ENCODE data around the gene BRINP2. TPM values are rescaled to one million over a fixed set of nuclear protein-coding genes. Genes with fewer than 3 reads are reported as not detected.

BRINP2 gene
- total and polyA plus RNA-seq, 7 donors, result 0.09 to 1.4 (median 0.14) TPM; not detected in 4

DNA sequence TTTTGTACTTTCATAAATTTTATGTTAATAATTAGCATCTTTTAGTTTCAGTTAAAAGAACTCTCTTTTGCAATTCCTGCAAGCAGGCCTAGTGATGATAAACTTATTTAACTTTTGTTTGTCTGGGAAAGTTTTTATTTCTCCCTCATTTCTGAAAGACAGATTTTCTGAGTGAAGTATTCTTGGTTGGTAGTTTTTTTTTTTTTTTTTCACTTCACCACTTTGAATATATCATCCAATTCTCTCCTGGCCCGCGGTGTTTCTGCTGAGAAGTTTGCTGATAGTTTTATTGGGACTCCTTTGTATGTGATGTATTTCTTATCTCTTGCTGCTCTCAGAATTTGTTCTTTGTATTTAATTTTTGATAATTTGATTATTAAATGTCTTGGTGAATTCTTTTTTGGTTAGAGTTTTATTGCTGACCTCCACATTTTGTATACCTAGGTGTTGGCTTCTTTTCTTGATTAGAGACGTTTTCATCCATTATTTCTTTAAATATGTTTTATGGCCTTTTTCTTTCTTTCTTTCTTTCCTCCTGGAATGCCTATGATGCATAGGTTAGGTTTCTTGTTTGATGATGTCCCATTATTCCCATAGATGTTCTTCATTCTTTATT, 45.9 kb downstream of the BRINP2 start:
- Histone ChIP-seq H3K36me3 (no peaks in the 10 kb centered on the region), H3K27ac (no peak overlapping the region), H3K9me3 (peaks cover 0 to 2% (median 0%) of the 10 kb centered on the region in 4 donors), H3K4me1 (no peaks in the 10 kb centered on the region), H3K27me3 (no peaks in the 10 kb centered on the region), H3K4me3 (no peak overlapping the region)
- intact Hi-C loops (cut with DNase I), result no loop called here
- no peak for TF ChIP-seq CTCF (IDR thresholded peaks at IDR 0.05)
- TF ChIP-seq POLR2A (IDR thresholded peaks at IDR 0.05), result no peak
- TF ChIP-seq EP300 (IDR thresholded peaks at IDR 0.05), result no peak
- TF ChIP-seq POLR2AphosphoS5 (IDR thresholded peaks at IDR 0.05), result no peak
- 57 to 66% methylated on average over 3 of the region's 3 CpGs for WGBS, 2 donors
- no peak for DNase-seq

- intact Hi-C loops (cut with DNase I), result no loop called here
- H3K27ac ChIP-seq, result no peak overlapping the region
These were observed 49.0 kb downstream of the BRINP2 start for GRCh38 chr1:177219554-177220458.

GRCh38 chr1:177223359-177223758, 52.6 kb downstream of the BRINP2 start:
- no peak overlapping the region for H3K27ac ChIP-seq
- H3K36me3 ChIP-seq, result no peaks in the 10 kb centered on the region
- H3K4me3 ChIP-seq, result no peak overlapping the region
- DNase-seq, result no peak
- 86 to 91% methylated on average over 2 of the region's 2 CpGs for WGBS, 2 donors
- no peaks in the 10 kb centered on the region for H3K27me3 ChIP-seq
- intact Hi-C loops (cut with DNase I), result no loop called here
- no peaks in the 10 kb centered on the region for H3K9me3 ChIP-seq
- no peaks in the 10 kb centered on the region for H3K4me1 ChIP-seq
- TF ChIP-seq POLR2AphosphoS5 (IDR thresholded peaks at IDR 0.05) (no peak), POLR2A (IDR thresholded peaks at IDR 0.05) (no peak), EP300 (IDR thresholded peaks at IDR 0.05) (no peak), CTCF (IDR thresholded peaks at IDR 0.05) (no peak)

More at GRCh38 chr1:177219554-177220458, 49.0 kb downstream of the BRINP2 start:
- peaks cover 0 to 2% (median 0%) of the 10 kb centered on the region in 4 donors for H3K9me3 ChIP-seq
- no peak for DNase-seq
- no peak overlapping the region for H3K4me3 ChIP-seq
- no peaks in the 10 kb centered on the region for H3K4me1 ChIP-seq
- no peaks in the 10 kb centered on the region for H3K27me3 ChIP-seq
- TF ChIP-seq POLR2AphosphoS5 (IDR thresholded peaks at IDR 0.05) (no peak), POLR2A (IDR thresholded peaks at IDR 0.05) (no peak), EP300 (IDR thresholded peaks at IDR 0.05) (no peak), CTCF (IDR thresholded peaks at IDR 0.05) (no peak)
- no peaks in the 10 kb centered on the region for H3K36me3 ChIP-seq
- 49 to 68% methylated on average over 3 of the region's 3 CpGs for WGBS, 2 donors

DNA sequence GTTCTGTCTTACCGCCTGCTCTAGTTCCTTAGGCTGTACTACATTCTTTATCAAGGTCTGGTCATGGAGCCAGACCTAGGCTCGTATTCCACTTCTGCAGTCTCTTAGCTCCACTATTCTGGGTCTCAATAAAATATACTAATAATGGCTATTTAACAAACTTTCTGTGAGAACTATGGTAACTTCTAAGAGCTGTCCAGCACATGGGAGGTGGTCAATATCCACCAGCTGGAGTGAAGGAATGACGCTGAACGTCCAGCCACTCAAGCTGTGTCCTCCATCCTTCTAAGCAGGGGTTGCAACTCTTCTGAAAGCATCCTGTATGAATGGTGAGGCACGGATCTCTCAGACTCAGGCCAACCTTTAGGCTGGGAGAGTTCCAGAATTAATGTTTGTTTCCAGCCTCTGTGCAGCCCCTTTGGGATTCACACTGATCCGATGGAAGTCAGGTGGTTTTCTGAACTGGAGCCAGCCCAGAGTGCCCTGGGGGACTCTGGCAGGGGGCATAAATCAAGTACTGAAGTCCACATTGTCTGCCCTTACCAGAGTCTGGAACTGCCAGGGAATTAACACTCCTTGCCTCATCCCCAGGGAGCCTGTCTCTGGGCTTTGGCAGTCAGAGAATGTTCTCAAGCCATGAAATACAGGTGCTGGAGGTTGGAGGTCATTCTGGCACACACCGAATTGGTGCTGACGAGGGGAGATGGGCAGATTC, 57.4 kb downstream of the BRINP2 start:
- 75 to 79% methylated on average over 8 of the region's 8 CpGs for WGBS, 2 donors
- H3K4me1 ChIP-seq, result no peaks in the 10 kb centered on the region
- intact Hi-C loops (cut with DNase I), result no loop called here
- H3K9me3 ChIP-seq, result no peaks in the 10 kb centered on the region
- no peak overlapping the region for H3K4me3 ChIP-seq
- no peaks in the 10 kb centered on the region for H3K36me3 ChIP-seq
- H3K27me3 ChIP-seq, result no peaks in the 10 kb centered on the region
- DNase-seq, result no peak
- no peak overlapping the region for H3K27ac ChIP-seq
- TF ChIP-seq CTCF (IDR thresholded peaks at IDR 0.05) (no peak), POLR2AphosphoS5 (IDR thresholded peaks at IDR 0.05) (no peak), POLR2A (IDR thresholded peaks at IDR 0.05) (no peak), EP300 (IDR thresholded peaks at IDR 0.05) (no peak)

Data from sigmoid colon (tissue), 7 donors.